ENCODE results near the gene HCFC1R1. TPM values are rescaled to one million over a fixed set of nuclear protein-coding genes. Genes with fewer than 3 reads are reported as not detected.

The HCFC1R1 gene
- polyA plus RNA-seq, 1 donor from 2014 or later = 19.0 TPM

DNA sequence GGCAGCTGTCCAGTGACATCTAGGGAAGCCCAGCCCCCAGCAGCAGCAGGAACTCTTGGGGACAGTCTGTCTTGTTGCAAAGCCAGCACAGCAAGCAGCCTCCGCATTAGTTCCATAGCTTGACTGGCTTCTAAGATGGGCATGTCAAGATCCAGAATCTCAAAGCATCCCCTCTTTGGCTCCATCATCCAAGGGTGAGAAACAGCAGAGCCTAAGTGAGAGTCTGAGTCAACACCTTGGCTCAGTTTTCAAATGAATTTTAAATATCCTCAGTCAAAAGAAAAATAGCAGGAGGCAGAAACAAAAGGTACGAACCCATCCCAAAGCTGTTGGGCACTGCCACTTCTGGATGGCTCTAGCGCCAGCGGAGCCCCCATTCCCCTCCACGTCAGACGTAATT, 8.8 kb downstream of the HCFC1R1 start:
- Histone ChIP-seq H3K4me2 (ENCODE audit: low read length) (no peak overlapping the region), H3K9me3 (ENCODE audit: low read length) (no peaks in the 10 kb centered on the region), H3K9ac (ENCODE audit: low read length) (no peak overlapping the region), H3K36me3 (ENCODE audit: insufficient read depth, low read length) (no peaks in the 10 kb centered on the region), H3K27ac (ENCODE audit: low read length) (no peak overlapping the region), H2AFZ (ENCODE audit: low read depth, low read length) (no peak overlapping the region), H4K20me1 (ENCODE audit: insufficient read depth) (no peaks in the 10 kb centered on the region), H3F3A (ENCODE audit: insufficient read depth, low read length, poor library complexity, severe bottlenecking) (no peaks in the 10 kb centered on the region), H3K27me3 (ENCODE audit: insufficient read depth, low read depth, low read length) (peaks cover 44% of the 10 kb centered on the region), H3K9me2 (ENCODE audit: insufficient read depth, low read length) (no peaks in the 10 kb centered on the region), H3K79me2 (replicated peaks; ENCODE audit: insufficient read depth, low read length) (no peaks in the 10 kb centered on the region), H3K4me3 (ENCODE audit: low read length) (no peak overlapping the region)
- TF ChIP-seq EZH2 (IDR thresholded peaks at IDR 0.05; ENCODE audit: borderline replicate concordance, insufficient read depth, low read length, poor library complexity, severe bottlenecking) (no peak), POLR2AphosphoS5 (IDR thresholded peaks at IDR 0.05) (no peak), SMC3 (conservative IDR thresholded peaks at IDR 0.05; ENCODE audit: poor library complexity) (no peak), MXI1 (conservative IDR thresholded peaks at IDR 0.05; ENCODE audit: poor library complexity, severe bottlenecking) (no peak), EP300 (conservative IDR thresholded peaks at IDR 0.05; ENCODE audit: poor library complexity, severe bottlenecking) (no peak), TAF1 (IDR thresholded peaks at IDR 0.05; ENCODE audit: low read depth) (no peak), RAD21 (conservative IDR thresholded peaks at IDR 0.05) (no peak)
- TF ChIP-seq, protein P1, sequence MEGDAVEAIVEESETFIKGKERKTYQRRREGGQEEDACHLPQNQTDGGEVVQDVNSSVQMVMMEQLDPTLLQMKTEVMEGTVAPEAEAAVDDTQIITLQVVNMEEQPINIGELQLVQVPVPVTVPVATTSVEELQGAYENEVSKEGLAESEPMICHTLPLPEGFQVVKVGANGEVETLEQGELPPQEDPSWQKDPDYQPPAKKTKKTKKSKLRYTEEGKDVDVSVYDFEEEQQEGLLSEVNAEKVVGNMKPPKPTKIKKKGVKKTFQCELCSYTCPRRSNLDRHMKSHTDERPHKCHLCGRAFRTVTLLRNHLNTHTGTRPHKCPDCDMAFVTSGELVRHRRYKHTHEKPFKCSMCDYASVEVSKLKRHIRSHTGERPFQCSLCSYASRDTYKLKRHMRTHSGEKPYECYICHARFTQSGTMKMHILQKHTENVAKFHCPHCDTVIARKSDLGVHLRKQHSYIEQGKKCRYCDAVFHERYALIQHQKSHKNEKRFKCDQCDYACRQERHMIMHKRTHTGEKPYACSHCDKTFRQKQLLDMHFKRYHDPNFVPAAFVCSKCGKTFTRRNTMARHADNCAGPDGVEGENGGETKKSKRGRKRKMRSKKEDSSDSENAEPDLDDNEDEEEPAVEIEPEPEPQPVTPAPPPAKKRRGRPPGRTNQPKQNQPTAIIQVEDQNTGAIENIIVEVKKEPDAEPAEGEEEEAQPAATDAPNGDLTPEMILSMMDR (IDR thresholded peaks at IDR 0.05; ENCODE audit: poor library complexity, severe bottlenecking) = no peak
- TF ChIP-seq, protein P2, sequence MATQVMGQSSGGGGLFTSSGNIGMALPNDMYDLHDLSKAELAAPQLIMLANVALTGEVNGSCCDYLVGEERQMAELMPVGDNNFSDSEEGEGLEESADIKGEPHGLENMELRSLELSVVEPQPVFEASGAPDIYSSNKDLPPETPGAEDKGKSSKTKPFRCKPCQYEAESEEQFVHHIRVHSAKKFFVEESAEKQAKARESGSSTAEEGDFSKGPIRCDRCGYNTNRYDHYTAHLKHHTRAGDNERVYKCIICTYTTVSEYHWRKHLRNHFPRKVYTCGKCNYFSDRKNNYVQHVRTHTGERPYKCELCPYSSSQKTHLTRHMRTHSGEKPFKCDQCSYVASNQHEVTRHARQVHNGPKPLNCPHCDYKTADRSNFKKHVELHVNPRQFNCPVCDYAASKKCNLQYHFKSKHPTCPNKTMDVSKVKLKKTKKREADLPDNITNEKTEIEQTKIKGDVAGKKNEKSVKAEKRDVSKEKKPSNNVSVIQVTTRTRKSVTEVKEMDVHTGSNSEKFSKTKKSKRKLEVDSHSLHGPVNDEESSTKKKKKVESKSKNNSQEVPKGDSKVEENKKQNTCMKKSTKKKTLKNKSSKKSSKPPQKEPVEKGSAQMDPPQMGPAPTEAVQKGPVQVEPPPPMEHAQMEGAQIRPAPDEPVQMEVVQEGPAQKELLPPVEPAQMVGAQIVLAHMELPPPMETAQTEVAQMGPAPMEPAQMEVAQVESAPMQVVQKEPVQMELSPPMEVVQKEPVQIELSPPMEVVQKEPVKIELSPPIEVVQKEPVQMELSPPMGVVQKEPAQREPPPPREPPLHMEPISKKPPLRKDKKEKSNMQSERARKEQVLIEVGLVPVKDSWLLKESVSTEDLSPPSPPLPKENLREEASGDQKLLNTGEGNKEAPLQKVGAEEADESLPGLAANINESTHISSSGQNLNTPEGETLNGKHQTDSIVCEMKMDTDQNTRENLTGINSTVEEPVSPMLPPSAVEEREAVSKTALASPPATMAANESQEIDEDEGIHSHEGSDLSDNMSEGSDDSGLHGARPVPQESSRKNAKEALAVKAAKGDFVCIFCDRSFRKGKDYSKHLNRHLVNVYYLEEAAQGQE (IDR thresholded peaks at IDR 0.05; ENCODE audit: borderline replicate concordance) = no peak

DNA sequence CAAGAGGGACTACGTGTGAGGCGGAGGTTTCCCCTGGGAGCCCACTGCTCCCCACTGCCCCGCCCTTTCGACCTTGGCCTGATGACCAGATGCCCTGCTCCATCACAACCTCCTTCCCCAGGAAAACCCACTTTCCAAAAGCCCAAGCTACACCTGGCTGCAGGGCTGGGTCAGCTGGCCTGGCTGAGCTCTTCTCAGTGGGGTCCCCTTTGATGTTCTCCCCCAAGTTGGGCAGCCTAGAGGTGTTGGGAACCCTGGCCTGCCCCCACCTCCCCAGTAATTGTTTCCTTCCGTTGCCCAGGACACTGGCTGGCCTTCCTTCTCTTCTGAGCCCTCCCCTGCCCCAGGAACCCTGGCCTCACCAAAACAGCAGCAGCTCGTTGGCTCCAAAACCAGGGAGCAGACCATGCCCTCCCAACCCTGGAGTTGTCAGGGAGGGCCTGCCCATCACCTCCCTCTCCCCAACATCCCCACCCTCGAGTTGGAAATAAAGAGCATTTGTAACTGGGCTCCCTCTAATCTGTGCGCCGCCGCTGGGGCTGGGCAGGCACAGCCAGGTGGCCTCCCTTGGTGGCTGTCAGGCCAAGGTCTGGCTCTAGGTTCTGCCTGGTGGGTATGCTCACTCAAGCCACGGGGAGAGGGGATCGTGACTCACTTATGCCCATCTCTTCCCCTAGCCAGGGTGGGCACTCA, 9.6 kb downstream of the HCFC1R1 start:
- TF ChIP-seq POLR2AphosphoS5 (IDR thresholded peaks at IDR 0.05) (no peak), RAD21 (conservative IDR thresholded peaks at IDR 0.05) (no peak), MXI1 (conservative IDR thresholded peaks at IDR 0.05; ENCODE audit: poor library complexity, severe bottlenecking) (no peak), EZH2 (IDR thresholded peaks at IDR 0.05; ENCODE audit: borderline replicate concordance, insufficient read depth, low read length, poor library complexity, severe bottlenecking) (no peak), TAF1 (IDR thresholded peaks at IDR 0.05; ENCODE audit: low read depth) (no peak), EP300 (conservative IDR thresholded peaks at IDR 0.05; ENCODE audit: poor library complexity, severe bottlenecking) (no peak), SMC3 (conservative IDR thresholded peaks at IDR 0.05; ENCODE audit: poor library complexity) (no peak)
- TF ChIP-seq, protein P2 (IDR thresholded peaks at IDR 0.05; ENCODE audit: borderline replicate concordance) = no peak
- TF ChIP-seq, protein P1 (IDR thresholded peaks at IDR 0.05; ENCODE audit: poor library complexity, severe bottlenecking) = no peak
- no peak overlapping the region for H2AFZ ChIP-seq (ENCODE audit: low read depth, low read length)
- no peaks in the 10 kb centered on the region for H3K36me3 ChIP-seq (ENCODE audit: insufficient read depth, low read length)
- H3K9me2 ChIP-seq (ENCODE audit: insufficient read depth, low read length) = no peaks in the 10 kb centered on the region
- H3K9me3 ChIP-seq (ENCODE audit: low read length) = no peaks in the 10 kb centered on the region
- no peak overlapping the region for H3K27ac ChIP-seq (ENCODE audit: low read length)
- no peak overlapping the region for H3K4me2 ChIP-seq (ENCODE audit: low read length)
- H3K79me2 ChIP-seq (replicated peaks; ENCODE audit: insufficient read depth, low read length) = no peaks in the 10 kb centered on the region
- no peak overlapping the region for H3K9ac ChIP-seq (ENCODE audit: low read length)
- no peaks in the 10 kb centered on the region for H3F3A ChIP-seq (ENCODE audit: insufficient read depth, low read length, poor library complexity, severe bottlenecking)
- H4K20me1 ChIP-seq (ENCODE audit: insufficient read depth) = no peaks in the 10 kb centered on the region
- peaks cover 48% of the 10 kb centered on the region for H3K27me3 ChIP-seq (ENCODE audit: insufficient read depth, low read depth, low read length)
- no peak overlapping the region for H3K4me3 ChIP-seq (ENCODE audit: low read length)
